DMS53 (cell line): ENCODE measurements around the gene SHISA6.

Experiments used
- DNase-seq: peaks from one replicate; lab custom pipeline; 2025; lab: John Stamatoyannopoulos, UW

SHISA6 gene

DNA sequence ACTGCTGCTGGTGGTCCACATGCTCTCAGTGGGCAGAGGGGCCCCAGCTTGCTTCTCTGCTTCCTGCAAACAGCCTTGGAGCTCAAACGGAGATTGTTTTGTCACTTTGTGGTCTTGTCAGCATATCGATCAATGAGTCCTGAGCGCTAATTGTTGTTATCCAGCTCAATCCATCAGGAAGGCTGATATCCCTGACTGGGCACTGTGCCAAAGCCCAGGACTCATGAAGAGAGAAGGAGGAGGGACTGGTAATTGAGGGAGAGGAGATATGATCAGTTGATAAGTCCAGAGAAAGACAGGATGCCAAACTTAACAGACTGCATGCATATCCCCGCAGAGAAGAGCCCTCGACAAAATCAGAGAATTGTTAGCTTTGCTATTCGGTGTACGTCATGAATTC, 298.6 kb downstream of the SHISA6 start:
- DNase-seq: no peak

DNA sequence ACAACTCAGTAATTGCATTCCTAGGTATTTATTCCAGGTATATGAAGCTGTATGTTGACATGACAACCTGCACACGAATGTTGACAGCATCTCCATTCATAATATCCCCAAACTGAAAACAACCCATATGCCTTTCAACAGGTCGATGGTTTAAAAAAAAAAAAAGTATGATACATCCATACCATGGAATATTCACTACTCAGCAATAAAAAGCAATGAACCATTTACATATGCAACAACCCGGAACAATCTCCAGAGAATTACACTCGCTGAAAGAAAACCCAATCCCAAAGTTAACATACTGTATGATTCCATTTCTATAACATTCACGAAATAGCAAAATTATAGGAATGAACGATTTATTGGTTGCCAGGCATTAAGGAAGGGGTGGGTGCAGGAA, 304.0 kb downstream of the SHISA6 start:
- DNase-seq: no peak

DNA sequence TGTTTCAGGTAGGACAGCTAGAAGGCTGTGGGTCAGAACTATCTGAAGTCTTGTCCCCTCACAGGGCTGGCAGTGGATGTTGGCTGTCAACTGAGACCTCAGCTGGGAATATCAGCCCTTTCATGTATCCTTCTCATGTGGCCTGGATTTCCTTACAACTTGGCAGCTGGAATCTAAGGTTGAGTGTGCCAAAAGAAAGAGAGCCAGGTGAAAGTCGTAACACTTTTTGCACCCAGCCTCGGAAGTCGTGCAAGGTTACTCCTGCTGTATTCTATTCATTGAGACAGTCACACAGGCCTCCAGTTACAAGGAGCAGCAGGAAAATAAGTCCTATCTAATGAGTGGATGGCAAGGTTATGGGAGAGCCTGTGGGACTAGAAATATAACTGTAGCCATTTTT, 304.7 kb downstream of the SHISA6 start:
- DNase-seq: no peak

DNA sequence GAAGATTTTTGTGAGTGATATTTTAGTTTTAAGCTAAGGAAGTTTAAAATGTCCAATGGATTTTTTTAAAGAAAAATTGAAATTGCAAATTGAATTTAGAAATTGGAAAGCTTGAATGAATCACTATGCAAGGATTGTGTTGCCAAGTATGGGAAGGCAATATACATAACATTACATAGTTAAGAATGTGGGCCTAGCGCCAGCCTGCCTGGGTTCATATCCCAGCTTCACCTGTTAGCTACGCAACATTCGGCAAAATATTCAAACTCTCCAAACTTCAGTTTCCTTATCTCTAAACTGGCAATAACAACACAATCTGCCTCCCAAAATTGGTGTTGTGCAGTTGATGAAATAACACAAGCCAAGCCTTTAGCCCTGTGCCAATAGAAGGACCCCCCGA, 306.8 kb downstream of the SHISA6 start:
- no peak for DNase-seq

DNA sequence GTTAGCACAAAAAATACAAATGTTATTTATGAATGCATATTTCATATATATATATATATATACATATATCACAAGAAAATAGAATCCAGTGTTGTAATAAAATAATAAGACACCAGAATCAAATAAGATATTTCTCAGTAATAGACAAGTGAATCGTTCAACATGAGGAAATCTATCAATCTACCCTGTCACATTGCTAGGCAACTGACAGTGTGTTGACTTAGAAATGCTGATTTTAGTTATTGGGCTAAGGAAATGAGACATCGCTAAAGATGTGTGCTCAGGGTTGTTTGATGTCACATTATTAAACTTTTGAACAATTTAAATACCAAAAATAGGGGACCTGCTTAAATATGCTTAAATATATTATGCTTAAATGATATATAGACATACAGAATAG, 307.4 kb downstream of the SHISA6 start:
- no peak for DNase-seq

DNA sequence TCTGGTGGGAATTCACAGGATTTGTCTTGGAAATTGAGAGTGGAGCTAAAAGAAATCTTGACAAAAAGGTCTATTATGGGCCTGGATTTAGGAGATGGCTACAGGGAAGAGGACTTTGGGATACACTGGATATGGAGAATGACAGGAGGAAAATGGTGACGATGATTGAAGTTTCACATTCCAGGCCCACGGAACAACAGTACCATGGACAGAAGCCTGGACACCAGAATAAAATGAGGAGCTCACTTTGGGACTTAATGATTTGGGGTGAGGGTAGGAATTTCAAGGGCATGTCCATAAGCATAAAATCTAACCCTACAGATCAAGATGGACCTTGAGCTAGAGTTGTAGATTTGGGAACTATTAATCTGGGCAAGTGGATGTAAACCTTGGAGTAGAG, 309.4 kb downstream of the SHISA6 start:
- no peak for DNase-seq

DNA sequence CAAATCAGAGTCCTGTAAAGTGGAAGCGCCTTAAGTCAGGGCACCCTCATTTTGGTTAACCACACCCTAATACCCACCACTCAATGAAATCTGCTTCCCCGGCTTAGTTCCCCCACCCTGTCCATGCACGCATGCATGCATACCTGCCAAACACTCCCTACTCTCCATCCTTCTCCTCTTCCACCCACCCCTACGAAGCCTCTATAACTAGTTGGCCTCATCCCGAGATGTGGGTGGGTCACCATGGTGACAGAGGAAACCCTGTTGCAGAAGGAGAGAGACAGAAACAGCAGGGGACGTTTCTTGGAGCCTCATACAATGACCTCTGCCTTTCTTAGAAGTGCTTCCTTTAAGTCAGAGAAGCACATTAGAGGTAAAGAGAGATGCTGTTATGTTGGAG, 310.4 kb downstream of the SHISA6 start:
- DNase-seq: no peak

DNA sequence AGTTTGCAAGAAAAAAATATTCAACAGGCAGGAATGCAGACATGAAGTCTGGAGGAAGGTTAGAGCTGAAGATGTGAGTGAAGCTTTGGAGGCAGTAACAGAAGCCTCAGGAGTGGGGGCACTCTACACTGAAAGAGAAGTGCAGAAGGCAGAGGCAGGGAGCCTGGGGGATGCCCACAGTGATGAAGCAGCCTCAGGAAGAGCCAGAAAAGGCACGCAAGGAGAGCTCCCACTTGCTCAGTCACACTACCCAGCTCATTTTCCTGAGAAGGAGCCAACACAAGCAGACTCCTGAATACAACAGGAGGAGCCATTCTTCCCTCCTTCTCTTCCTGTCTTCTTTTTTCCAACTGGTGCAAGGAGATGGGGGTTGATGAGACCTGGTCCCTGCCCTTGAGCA, 312.1 kb downstream of the SHISA6 start:
- no peak for DNase-seq

DNA sequence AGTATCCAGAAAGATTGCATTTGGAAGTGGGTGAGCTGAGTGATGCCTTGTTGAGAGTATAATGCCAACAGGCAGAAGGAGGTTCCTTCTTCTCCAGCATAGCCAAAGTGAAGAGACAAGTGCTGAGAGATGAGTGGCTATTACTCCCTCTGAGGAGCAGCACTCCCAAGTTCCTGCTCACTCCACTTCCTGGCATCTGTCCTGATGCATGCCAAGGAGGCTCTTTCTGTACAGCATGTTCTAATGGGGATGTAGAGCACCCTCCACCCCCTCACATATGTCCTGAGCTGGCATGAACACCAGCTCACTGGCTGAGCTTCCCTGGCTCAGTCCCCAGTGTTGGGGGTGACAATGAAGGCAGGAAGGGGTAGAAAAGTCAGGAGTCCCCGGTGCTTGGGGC, 313.0 kb downstream of the SHISA6 start:
- DNase-seq: no peak

DNA sequence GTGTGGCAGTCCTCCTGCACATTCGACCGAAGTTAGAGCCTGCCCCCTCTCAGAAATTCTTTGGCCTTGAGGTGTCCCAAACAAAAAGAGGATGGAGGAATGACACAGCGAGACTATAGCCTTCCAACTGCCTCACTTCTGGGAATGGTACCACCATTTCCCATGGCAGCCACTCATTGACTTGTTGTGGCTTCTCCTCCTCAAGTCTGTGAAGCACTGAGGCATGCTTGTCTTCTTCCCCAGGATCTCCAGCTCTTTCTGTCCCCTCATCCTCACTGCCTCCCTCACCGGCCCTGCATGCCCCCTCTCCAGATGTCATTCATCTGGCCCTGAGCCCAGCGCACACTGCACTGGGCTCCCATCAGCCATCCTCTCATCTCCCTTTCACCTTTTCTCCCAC, 313.5 kb downstream of the SHISA6 start:
- no peak for DNase-seq

DNA sequence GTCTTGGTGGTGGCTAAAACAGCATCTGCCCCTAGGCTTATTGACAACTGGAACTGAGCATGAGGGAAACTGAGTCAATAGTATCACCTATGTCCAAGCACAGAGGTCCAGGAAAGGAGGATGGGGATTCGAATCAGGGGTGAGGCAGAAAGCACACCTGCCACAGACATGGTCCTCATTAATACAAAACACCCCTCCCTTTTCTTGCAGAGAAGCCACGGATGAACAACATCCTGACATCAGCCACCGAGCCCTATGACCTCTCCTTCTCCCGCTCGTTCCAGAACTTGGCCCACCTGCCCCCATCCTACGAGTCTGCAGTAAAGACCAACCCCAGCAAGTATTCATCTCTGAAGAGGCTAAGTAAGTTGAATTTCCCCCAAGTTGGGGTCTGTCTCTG, 314.5 kb downstream of the SHISA6 start:
- DNase-seq: no peak

DNA sequence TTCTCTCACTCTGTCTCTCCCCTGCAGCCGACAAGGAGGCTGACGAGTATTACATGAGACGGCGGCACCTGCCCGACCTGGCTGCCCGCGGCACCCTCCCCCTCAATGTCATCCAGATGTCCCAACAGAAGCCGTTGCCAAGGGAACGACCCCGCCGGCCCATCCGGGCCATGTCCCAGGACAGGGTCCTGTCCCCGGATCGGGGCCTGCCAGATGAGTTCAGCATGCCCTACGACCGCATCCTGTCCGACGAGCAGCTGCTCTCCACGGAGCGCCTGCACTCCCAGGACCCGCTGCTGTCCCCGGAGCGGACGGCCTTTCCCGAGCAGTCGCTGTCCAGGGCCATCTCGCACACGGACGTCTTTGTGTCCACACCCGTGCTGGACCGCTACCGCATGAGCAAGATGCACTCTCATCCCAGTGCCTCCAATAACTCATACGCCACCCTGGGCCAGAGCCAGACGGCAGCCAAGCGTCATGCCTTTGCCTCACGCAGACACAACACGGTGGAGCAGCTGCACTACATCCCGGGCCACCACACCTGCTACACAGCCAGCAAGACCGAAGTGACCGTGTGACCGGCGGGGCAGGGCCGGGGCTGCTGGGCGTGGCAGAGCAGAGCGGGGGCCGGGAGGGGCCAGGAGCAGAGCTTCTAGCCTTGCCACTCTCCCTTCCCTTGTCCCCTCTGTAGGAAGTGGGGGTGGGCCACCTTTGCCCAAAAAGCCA, 316.9 kb downstream of the SHISA6 start:
- DNase-seq: no peak

DNA sequence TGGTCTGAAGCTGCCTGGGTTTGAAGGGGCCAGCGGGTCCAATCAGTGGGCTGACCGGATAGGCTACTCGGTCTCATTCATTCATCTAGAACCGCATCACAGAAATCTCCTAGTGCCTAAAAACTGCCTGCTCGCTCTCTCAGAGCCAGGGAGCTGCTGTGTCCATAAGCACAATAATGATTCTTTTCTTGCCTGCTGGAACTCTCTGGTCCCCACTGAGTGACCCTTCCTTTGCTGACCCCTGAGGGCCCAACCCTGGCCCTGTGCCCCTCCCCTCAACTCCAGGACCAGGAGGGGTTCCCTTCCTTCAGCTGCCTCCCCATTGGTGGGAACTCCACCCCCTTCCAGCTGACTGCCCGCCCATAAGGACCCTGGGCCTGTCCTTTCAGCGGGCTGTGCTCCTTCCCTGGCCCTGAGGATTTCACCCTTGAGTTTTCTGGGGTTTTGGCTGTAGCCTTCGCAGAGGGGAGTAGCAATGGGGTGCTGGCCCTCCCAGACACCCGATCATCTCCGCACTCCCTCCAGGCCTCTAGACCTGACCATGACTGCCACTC, 317.7 kb downstream of the SHISA6 start:
- DNase-seq: no peak

DNA sequence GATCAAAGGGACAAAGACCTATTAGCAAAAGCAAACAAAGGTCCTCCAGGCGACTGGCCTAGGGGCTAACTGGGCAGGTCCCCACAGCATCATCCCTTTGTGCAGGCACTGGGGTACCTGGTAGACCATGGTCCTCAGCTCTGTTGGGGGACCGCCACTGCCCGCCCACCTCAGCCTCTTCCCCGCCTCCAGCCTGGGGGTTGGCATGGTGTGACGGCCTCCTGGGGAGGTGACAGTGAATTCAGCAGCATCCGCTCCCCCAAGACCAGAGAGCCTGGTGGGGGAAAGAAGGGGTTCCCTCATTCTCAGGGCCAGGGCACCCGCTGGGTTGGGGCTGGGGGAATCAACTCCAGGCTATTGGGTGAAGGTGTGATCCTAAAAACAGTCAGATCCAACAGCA, 318.6 kb downstream of the SHISA6 start:
- DNase-seq: no peak

DNA sequence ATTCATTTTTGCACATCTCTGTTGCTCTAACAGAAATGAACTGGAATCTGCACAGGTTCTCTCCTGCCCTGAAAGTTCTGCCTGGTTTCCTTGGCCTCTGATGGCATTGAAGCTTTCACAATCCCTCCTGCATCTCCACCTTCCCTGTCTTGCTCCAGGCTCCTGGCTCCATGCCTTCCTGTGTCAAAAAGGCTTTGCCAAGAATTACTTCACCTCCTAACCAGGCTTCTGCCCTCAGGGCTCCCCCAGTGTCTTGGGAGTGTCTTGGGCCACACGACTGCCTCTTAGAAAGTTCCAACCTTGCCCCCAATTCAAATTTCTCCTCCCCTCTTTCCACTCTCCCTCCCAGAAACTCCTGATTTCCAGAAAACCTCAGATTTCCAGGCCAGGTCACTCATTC, 320.3 kb downstream of the SHISA6 start:
- no peak for DNase-seq

DNA sequence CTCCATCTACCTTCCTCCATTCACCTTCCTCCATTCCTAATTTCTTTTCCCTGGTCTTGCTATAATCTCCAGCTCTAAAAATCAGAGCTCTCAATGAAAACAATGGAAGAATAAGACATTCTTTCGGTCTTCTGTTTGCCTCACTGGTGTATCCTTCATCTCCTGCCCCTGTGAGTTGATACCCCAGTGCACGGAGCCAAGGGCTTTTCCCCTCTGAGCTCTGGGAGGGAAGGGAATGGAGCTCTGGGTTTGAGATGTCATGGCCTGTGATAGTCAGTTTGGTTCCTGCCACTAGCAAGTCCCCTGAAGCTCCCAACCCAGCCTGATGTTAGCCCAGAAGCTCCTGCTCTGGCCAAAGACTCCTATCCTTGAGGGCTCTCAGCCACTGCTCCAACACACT, 320.7 kb downstream of the SHISA6 start:
- DNase-seq: no peak

DNA sequence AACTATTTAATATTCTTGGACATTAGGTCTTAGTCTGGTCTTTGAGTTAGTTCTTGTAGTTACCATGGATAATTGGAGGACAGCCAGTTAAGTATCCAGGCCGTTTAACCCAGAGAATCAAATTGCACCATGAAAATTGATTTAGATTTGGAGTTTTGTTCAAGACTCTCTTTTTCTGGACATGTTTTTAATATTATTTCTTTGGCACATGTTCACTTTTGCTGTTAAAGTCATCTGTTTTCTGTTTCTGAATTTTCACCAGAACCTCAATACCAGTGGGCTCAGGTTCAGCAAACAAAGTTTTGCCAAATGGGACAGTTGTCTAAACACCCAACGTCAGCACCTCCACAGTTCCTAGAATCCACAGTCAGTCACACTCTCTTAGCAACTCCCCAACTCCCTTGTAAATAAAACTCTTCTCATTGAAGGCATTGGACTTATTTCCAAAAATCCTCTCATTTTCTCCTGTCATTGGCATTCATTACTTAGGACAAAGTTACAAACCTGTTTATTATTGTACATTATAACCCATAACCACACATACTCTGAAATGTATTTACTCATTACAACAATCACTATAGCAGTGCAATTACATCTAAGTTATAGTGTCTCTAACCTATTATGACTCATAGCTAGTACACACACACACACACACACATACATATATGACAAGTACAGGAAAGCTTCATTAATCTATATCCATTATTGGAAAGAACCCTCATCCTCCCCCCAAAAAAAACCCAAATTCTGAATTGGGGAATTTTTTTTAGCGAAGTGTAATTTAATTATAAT, 323.8 kb downstream of the SHISA6 start:
- DNase-seq: no peak

DNA sequence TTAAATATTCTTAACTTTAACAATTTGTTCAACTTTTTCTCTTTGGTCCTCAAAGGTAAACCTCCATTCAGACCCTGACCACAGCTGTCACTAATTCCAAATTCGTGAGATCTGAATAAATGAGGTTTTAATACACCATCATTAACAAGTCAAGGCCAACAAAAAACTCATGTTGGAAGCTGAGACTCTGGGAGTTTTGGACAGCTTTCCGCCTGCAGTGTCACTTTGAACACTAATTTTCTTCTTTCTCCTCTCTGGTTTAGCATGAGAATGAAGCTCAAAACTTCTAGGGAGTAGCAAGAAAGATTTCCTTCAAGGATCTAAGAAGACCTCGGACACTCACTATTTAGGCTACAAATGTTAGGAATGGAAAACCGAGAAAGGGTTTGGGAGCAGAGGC, 324.6 kb downstream of the SHISA6 start:
- DNase-seq: no peak

DNA sequence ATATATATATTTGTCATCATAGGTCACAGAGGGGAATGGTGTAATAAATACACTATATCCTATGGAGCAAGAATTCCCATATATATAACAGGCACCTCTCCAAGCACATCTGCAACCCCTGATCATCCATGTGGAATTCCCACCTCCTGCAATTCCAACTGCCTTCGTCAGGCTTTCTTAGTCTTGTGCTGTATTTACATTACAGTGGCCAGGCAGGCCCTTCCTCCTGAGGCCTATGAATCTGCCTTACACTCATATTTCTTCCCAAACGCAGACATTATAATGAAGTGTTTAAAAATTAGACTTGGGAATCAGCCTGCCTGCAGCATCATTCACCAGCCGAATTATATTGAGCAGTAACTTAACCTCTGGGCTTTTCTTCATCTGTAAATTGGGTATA, 338.0 kb downstream of the SHISA6 start:
- no peak for DNase-seq

DNA sequence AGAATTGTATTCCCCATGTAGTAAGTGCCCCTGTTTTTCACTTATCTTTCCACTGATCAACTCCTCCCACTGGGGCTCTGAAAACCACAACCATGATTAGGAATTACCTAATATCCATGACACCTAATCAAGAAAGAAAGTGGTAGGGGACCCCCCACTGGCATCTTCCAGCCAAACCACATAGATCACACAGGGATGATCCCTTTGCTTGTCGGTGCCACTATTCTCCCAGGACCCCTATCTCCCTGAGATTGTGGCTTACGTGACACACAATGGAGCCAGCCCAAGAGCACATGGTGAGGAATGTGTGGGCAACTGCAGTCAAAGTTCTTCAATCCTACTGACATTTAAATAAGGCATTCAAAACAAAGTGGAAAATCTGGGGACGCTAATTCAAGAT, 339.7 kb downstream of the SHISA6 start:
- DNase-seq: no peak

DNA sequence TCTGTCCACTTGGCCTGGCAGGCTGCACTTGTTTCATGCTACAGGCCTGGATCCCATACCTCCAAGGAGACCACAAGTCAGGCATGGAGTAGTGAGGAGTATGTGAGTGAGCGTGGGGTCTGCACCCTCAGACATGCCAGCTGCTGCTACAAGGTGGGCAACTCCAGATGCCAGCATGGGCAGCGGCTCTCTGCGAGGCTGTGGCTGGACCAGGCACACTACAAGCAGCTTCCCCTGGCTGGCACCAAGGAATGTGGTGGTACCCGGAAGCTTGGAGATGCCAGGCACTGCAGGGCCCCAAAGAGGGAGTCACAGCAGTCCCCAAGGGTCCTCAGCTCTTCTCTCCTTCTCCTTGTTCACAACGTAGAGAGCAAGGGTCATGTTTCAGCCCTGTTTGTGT, 341.2 kb downstream of the SHISA6 start:
- no peak for DNase-seq

DNA sequence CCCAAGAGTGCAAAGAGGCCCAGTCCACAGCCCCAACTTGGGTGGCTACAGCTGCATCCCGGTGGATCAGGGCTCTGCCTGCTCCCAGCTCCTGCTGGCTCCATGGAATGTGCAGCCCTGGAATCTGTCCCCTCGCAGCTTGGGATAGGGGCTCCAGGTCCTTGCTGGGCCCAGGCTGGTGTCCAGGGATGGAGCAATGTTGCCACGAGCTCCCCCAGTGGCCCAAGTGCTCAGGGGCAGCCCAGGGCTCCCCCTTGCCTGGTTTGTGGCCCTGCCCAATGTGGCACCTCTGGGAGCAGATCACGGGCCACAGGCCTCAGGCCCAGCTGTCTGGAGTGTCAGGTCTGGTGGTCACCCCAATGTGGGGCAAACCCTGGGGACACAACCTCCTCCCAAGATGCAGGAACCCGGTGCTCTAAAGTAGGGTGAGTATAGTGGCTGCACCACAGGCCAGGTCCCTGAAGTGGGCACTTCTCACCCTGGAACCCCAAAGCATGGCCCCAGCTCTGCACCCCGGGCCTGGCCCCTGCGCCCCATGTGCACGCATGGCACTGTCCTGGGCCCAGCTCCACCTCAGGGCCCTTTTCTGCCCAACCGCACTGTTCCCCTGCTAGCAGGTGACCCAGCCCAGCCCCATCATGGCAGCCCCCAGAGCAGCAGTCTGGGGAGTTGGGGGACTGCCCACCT, 342.4 kb downstream of the SHISA6 start:
- no peak for DNase-seq

DNA sequence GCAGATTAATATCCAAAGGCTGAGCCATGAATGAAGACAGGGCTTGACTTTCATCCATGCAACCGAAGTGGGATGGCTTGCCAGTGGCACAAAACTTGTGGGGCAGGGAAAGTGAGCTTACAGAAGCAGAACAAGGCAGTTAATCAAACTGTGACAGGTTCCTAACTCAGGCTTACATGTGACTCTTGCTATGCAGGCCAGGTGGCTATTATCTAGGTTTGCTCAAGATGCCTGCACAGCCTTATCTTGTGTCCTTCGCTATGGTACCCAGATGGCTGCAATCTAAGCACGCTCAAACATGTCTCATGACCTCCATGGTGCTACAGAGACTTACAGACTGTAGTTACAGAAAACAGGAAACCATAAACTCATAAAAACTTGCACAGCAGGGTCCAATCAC, 348.7 kb downstream of the SHISA6 start:
- no peak for DNase-seq
